ENCODE data around the gene MDC1. TPM values are rescaled to one million over a fixed set of nuclear protein-coding genes. Genes with fewer than 3 reads are reported as not detected.

Gene MDC1
- polyA plus RNA-seq, 3 donors from 2014 or later, result 3.0 to 16.5 TPM; not detected in 1

- H3K9me3 Mint-ChIP-seq, result no peaks in the 10 kb centered on the region
- DNase-seq, result no peak
- peaks cover 7 to 12% (median 8%) of the 10 kb centered on the region in 3 donors for H3K27me3 Mint-ChIP-seq (ENCODE audit: low read depth in 3 of 3)
- peak overlapping the region; percentile 79 to 99 (median 94) for H3K27ac Mint-ChIP-seq
- H3K4me1 Mint-ChIP-seq, result peaks cover 49 to 52% of the 10 kb centered on the region in 2 donors
- peaks cover 6 to 12% (median 9%) of the 10 kb centered on the region in 3 donors for H3K36me3 Mint-ChIP-seq
- peak overlapping the region; percentile 62 to 100 (median 81) for H3K4me3 Mint-ChIP-seq
These were observed 27.8 kb downstream of the MDC1 start for GRCh38 chr6:30689022-30689865.

GRCh38 chr6:30688569-30688968, 28.5 kb downstream of the MDC1 start:
- DNase-seq, result no peak
- Mint-ChIP-seq H3K4me1 (peaks cover 52 to 53% of the 10 kb centered on the region in 2 donors), H3K27ac (peak overlapping the region; percentile 87 to 99 (median 94)), H3K27me3 (ENCODE audit: low read depth in 3 of 3) (peaks cover 7 to 13% (median 11%) of the 10 kb centered on the region in 3 donors), H3K36me3 (peaks cover 11 to 13% (median 12%) of the 10 kb centered on the region in 3 donors), H3K9me3 (no peaks in the 10 kb centered on the region), H3K4me3 (peak overlapping the region; percentile 98 to 100 (median 99))

- DNase-seq, result no peak
- Mint-ChIP-seq H3K4me1 (peaks cover 52 to 56% of the 10 kb centered on the region in 2 donors), H3K4me3 (peak overlapping the region; percentile 98 to 100 (median 99)), H3K9me3 (no peaks in the 10 kb centered on the region), H3K27me3 (ENCODE audit: low read depth in 3 of 3) (peaks cover 8 to 15% (median 11%) of the 10 kb centered on the region in 3 donors), H3K27ac (peak overlapping the region; percentile 87 to 99 (median 94)), H3K36me3 (peaks cover 11 to 14% (median 12%) of the 10 kb centered on the region in 3 donors)
These were observed 29.2 kb downstream of the MDC1 start for GRCh38 chr6:30687659-30688431.

- H3K9me3 Mint-ChIP-seq, result no peaks in the 10 kb centered on the region
- peak overlapping the region; percentile 98 to 100 (median 99) for H3K4me3 Mint-ChIP-seq
- peaks cover 12 to 17% (median 15%) of the 10 kb centered on the region in 3 donors for H3K36me3 Mint-ChIP-seq
- peak; percentile 55 to 59 (median 56) for DNase-seq
- peaks cover 58 to 61% of the 10 kb centered on the region in 2 donors for H3K4me1 Mint-ChIP-seq
- peaks cover 16 to 22% (median 18%) of the 10 kb centered on the region in 3 donors for H3K27me3 Mint-ChIP-seq (ENCODE audit: low read depth in 3 of 3)
- H3K27ac Mint-ChIP-seq, result peak overlapping the region; percentile 87 to 99 (median 94)
These were observed 30.0 kb downstream of the MDC1 start for GRCh38 chr6:30686908-30687658.

GRCh38 chr6:30686009-30686907, 30.8 kb downstream of the MDC1 start, which contains the start of gene PPP1R18:
Gene PPP1R18, minus strand, starts transcription at chr6:30686645. Its CDS starts 627 bp downstream, at chr6:30686018.
- peak; percentile 61 to 68 (median 66) for DNase-seq
- H3K36me3 Mint-ChIP-seq, result peaks cover 15 to 19% (median 17%) of the 10 kb centered on the region in 3 donors
- H3K4me1 Mint-ChIP-seq, result peaks cover 62 to 68% of the 10 kb centered on the region in 2 donors
- peak within 1 kb of the TSS; percentile 91 to 99 (median 96) for H3K27ac Mint-ChIP-seq
- peak within 1 kb of the TSS; percentile 98 to 100 (median 99) for H3K4me3 Mint-ChIP-seq
- H3K9me3 Mint-ChIP-seq, result no peaks in the 10 kb centered on the region
- peaks cover 16 to 25% (median 18%) of the 10 kb centered on the region in 3 donors for H3K27me3 Mint-ChIP-seq (ENCODE audit: low read depth in 3 of 3)

GRCh38 chr6:30685157-30686008, 31.7 kb downstream of the MDC1 start:
- peaks cover 62 to 69% of the 10 kb centered on the region in 2 donors for H3K4me1 Mint-ChIP-seq
- H3K27me3 Mint-ChIP-seq (ENCODE audit: low read depth in 3 of 3), result peaks cover 16 to 25% (median 16%) of the 10 kb centered on the region in 3 donors
- H3K4me3 Mint-ChIP-seq, result peak overlapping the region; percentile 98 to 100 (median 99)
- no peaks in the 10 kb centered on the region for H3K9me3 Mint-ChIP-seq
- peaks cover 18 to 22% (median 20%) of the 10 kb centered on the region in 3 donors for H3K36me3 Mint-ChIP-seq
- peak in 1 of 3 donors; percentile 21 for DNase-seq
- H3K27ac Mint-ChIP-seq, result peak overlapping the region; percentile 91 to 99 (median 96)

GRCh38 chr6:30684386-30685156, 32.5 kb downstream of the MDC1 start:
- Mint-ChIP-seq H3K36me3 (peaks cover 25 to 29% (median 29%) of the 10 kb centered on the region in 3 donors), H3K4me1 (peaks cover 62 to 69% of the 10 kb centered on the region in 2 donors), H3K27ac (peak overlapping the region; percentile 95 to 100 (median 99)), H3K4me3 (peak overlapping the region; percentile 98 to 100 (median 99)), H3K9me3 (no peaks in the 10 kb centered on the region), H3K27me3 (ENCODE audit: low read depth in 3 of 3) (peaks cover 16 to 25% (median 16%) of the 10 kb centered on the region in 3 donors)
- DNase-seq, result peak; percentile 40 to 43 (median 42)

GRCh38 chr6:30683980-30684338, 33.1 kb downstream of the MDC1 start:
- H3K9me3 Mint-ChIP-seq, result no peaks in the 10 kb centered on the region
- H3K27me3 Mint-ChIP-seq (ENCODE audit: low read depth in 3 of 3), result peaks cover 16 to 25% (median 17%) of the 10 kb centered on the region in 3 donors
- peak overlapping the region; percentile 98 to 100 (median 99) for H3K4me3 Mint-ChIP-seq
- peaks cover 62 to 69% of the 10 kb centered on the region in 2 donors for H3K4me1 Mint-ChIP-seq
- no peak for DNase-seq
- peaks cover 27 to 33% (median 31%) of the 10 kb centered on the region in 3 donors for H3K36me3 Mint-ChIP-seq
- H3K27ac Mint-ChIP-seq, result peak overlapping the region; percentile 95 to 100 (median 99)

- peak in 1 of 3 donors; percentile 23 for DNase-seq
- Mint-ChIP-seq H3K4me3 (peak overlapping the region; percentile 98 to 100 (median 99)), H3K27ac (peak overlapping the region; percentile 95 to 100 (median 99)), H3K27me3 (ENCODE audit: low read depth in 3 of 3) (peaks cover 16 to 23% (median 17%) of the 10 kb centered on the region in 3 donors), H3K9me3 (no peaks in the 10 kb centered on the region), H3K36me3 (peaks cover 30 to 36% (median 34%) of the 10 kb centered on the region in 3 donors), H3K4me1 (peaks cover 61 to 68% of the 10 kb centered on the region in 2 donors)
These were observed 33.7 kb downstream of the MDC1 start for GRCh38 chr6:30683183-30683979.

Measured in immature natural killer cell (primary cell).